Measurements from ENCODE around the gene PLXDC2. TPM values are rescaled to one million over a fixed set of nuclear protein-coding genes. Genes with fewer than 3 reads are reported as not detected.

PLXDC2 gene
- total RNA-seq, 1 donor from 2014 or later = not detected

- Mint-ChIP-seq H3K27me3 (no peaks in the 10 kb centered on the region), H3K4me1 (no peaks in the 10 kb centered on the region), H3K4me3 (no peak overlapping the region), H3K27ac (no peak overlapping the region), H3K36me3 (ENCODE audit: low read depth) (no peaks in the 10 kb centered on the region), H3K9me3 (no peaks in the 10 kb centered on the region)
- intact Hi-C loops (cut with micrococcal nuclease) = no loop called here
- DNase-seq = no peak
Observed at GRCh38 chr10:19795684-19796083, 20.5 kb upstream of the PLXDC2 start.

GRCh38 chr10:19800161-19800560, 16.1 kb upstream of the PLXDC2 start:
- Mint-ChIP-seq H3K4me3 (no peak overlapping the region), H3K27me3 (no peaks in the 10 kb centered on the region), H3K36me3 (ENCODE audit: low read depth) (no peaks in the 10 kb centered on the region), H3K9me3 (no peaks in the 10 kb centered on the region), H3K27ac (no peak overlapping the region), H3K4me1 (no peaks in the 10 kb centered on the region)
- intact Hi-C loops (cut with micrococcal nuclease) = no loop called here
- no peak for DNase-seq

- Mint-ChIP-seq H3K36me3 (ENCODE audit: low read depth) (no peaks in the 10 kb centered on the region), H3K27ac (no peak overlapping the region), H3K9me3 (no peaks in the 10 kb centered on the region), H3K4me3 (no peak overlapping the region), H3K27me3 (no peaks in the 10 kb centered on the region), H3K4me1 (no peaks in the 10 kb centered on the region)
- intact Hi-C loops (cut with micrococcal nuclease) = no loop called here
- DNase-seq = no peak
Observed at GRCh38 chr10:19801369-19801768, 14.9 kb upstream of the PLXDC2 start.

- Mint-ChIP-seq H3K36me3 (ENCODE audit: low read depth) (no peaks in the 10 kb centered on the region), H3K27ac (no peak overlapping the region), H3K9me3 (no peaks in the 10 kb centered on the region), H3K4me3 (no peak overlapping the region), H3K4me1 (no peaks in the 10 kb centered on the region), H3K27me3 (no peaks in the 10 kb centered on the region)
- intact Hi-C loops (cut with micrococcal nuclease) = no loop called here
- DNase-seq = no peak
Observed at GRCh38 chr10:19803676-19804075, 12.6 kb upstream of the PLXDC2 start.

DNA sequence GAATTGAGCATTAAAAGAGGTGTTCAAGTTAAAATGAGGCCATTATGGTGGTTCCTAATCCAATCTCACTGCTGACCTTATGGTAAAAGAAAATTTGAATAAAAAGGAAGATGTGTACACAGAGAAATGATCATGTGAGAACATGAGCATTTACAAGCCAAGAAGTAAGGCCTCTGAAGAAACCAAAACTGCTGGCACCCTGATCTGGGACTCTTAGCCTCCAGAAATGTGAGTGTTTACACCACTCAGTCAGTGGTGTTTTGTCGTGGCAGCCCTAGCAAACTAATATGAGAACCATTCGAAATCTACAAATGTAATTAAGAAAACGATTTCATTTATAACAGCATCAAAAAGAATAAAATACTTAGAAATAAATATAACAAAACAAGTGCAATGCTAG, 6.8 kb upstream of the PLXDC2 start:
- no peaks in the 10 kb centered on the region for H3K9me3 Mint-ChIP-seq
- intact Hi-C loops (cut with micrococcal nuclease) = no loop called here
- peaks cover 13% of the 10 kb centered on the region for H3K27me3 Mint-ChIP-seq
- no peaks in the 10 kb centered on the region for H3K36me3 Mint-ChIP-seq (ENCODE audit: low read depth)
- no peak overlapping the region for H3K27ac Mint-ChIP-seq
- H3K4me1 Mint-ChIP-seq = no peaks in the 10 kb centered on the region
- DNase-seq = no peak
- no peak overlapping the region for H3K4me3 Mint-ChIP-seq

DNA sequence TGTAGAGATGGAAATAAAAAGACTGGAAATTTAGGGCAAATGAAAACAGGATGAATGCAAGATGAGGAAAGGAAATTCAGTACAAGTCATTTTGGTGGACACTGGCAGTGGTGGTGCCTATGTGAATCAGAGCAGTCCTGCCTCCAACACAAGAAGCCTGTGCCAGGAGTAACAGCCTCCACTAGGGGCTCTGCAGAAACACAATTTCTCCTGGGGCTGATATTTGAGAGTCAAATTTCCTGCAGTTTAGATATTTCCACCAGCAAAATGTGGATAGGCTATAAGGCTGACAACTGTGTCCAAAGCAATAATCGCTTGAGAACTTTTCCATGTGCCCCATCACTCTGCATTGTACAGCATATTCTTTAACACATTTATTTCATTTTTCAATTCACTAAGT, 4.7 kb upstream of the PLXDC2 start:
- Mint-ChIP-seq H3K9me3 (no peaks in the 10 kb centered on the region), H3K36me3 (ENCODE audit: low read depth) (no peaks in the 10 kb centered on the region), H3K27ac (no peak overlapping the region), H3K4me1 (no peaks in the 10 kb centered on the region), H3K4me3 (no peak overlapping the region), H3K27me3 (peaks cover 23% of the 10 kb centered on the region)
- intact Hi-C loops (cut with micrococcal nuclease) = no loop called here
- no peak for DNase-seq

- no peaks in the 10 kb centered on the region for H3K9me3 Mint-ChIP-seq
- intact Hi-C loops (cut with micrococcal nuclease) = no loop called here
- H3K27ac Mint-ChIP-seq = no peak overlapping the region
- DNase-seq = no peak
- peaks cover 38% of the 10 kb centered on the region for H3K27me3 Mint-ChIP-seq
- H3K4me3 Mint-ChIP-seq = no peak overlapping the region
- H3K36me3 Mint-ChIP-seq (ENCODE audit: low read depth) = no peaks in the 10 kb centered on the region
- no peaks in the 10 kb centered on the region for H3K4me1 Mint-ChIP-seq
Observed at GRCh38 chr10:19812976-19813375, 3.3 kb upstream of the PLXDC2 start.

DNA sequence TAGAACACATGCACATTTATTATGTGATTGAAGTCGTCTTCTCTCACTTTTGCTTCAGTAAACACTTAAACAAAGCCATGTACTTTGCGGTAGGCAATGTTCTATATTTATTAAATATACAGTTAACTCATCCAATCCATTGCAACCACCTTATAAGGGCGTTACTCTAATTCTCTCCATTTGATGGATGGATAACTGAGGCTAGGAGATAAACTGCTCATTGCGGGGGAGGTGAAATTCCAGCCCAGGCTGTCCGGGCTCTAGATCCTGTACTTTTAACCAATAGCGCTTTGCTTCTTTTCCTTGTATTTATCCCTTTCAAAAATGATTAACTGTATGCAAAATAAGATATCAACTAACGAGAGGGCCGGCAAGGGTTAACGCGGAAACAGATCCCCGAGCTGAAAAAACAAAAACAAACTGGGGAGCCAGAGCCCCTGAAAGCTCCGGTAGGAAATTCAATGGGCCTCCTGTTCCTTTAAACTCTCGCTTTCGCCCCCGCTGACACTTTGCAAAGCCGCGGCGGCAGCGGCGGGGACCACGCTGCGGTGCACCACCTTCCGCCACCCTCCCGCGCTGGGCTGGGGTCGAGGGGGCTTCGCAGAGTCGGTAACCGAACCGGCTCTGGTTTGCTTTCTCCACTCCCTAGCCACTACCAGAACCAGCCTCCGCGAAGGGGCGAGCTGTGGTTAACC, 1.0 kb upstream of the PLXDC2 start:
- peaks cover 44% of the 10 kb centered on the region for H3K27me3 Mint-ChIP-seq

GRCh38 chr10:19815731-19816410, 361 bp upstream of the PLXDC2 start:
- no peak overlapping the region for H3K27ac Mint-ChIP-seq
- H3K4me1 Mint-ChIP-seq = no peaks in the 10 kb centered on the region
- intact Hi-C loops (cut with micrococcal nuclease) = no loop called here
- H3K36me3 Mint-ChIP-seq (ENCODE audit: low read depth) = no peaks in the 10 kb centered on the region
- peaks cover 44% of the 10 kb centered on the region for H3K27me3 Mint-ChIP-seq
- no peak overlapping the region for H3K4me3 Mint-ChIP-seq
- DNase-seq = no peak
- no peaks in the 10 kb centered on the region for H3K9me3 Mint-ChIP-seq

More for the DNA sequence above, 1.0 kb upstream of the PLXDC2 start:
- H3K36me3 Mint-ChIP-seq (ENCODE audit: low read depth) = no peaks in the 10 kb centered on the region
- H3K27ac Mint-ChIP-seq = no peak overlapping the region
- intact Hi-C loops (cut with micrococcal nuclease) = no loop called here
- no peaks in the 10 kb centered on the region for H3K9me3 Mint-ChIP-seq
- H3K4me3 Mint-ChIP-seq = no peak overlapping the region
- no peak for DNase-seq
- no peaks in the 10 kb centered on the region for H3K4me1 Mint-ChIP-seq

- H3K27me3 Mint-ChIP-seq = peaks cover 44% of the 10 kb centered on the region
Observed at GRCh38 chr10:19817231-19817933, 1.1 kb downstream of the PLXDC2 start.

GRCh38 chr10:19818876-19819275, 2.6 kb downstream of the PLXDC2 start:
- intact Hi-C loops (cut with micrococcal nuclease) = no loop called here

More at GRCh38 chr10:19817231-19817933, 1.1 kb downstream of the PLXDC2 start:
- intact Hi-C loops (cut with micrococcal nuclease) = no loop called here
- H3K4me1 Mint-ChIP-seq = no peaks in the 10 kb centered on the region
- DNase-seq = no peak
- no peaks in the 10 kb centered on the region for H3K36me3 Mint-ChIP-seq (ENCODE audit: low read depth)
- peak overlapping the region; percentile 26 for H3K4me3 Mint-ChIP-seq
- no peak overlapping the region for H3K27ac Mint-ChIP-seq
- H3K9me3 Mint-ChIP-seq = no peaks in the 10 kb centered on the region

DNA sequence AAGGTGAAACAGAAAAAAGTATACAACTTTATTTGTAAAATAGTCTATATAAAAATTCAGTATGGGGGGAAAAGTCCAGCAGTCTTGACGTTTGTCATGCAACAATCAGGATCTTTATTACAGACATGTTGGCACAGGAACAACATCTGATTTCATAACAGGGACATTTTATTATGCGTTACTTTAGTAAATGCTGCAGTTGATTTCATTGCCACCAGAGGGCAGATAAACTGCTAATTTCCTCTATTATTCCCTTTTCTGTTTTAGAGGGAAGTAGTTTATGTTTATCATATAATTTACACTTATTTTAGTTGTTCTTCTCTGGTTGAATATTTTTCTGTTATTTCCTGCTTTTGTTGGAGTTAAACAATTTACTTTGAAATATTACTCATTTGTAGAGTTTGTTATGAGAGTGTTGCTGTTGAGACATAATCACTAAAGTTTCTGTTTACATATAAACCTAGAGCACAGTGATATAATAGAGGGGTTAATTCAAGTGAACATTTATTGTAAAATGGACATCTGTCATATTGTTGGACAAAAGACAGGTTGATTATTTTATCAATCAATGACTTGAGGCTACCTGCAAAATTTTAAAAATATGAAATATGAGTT, 3.3 kb downstream of the PLXDC2 start:
- H3K27me3 Mint-ChIP-seq = peaks cover 31% of the 10 kb centered on the region
- intact Hi-C loops (cut with micrococcal nuclease) = no loop called here
- no peaks in the 10 kb centered on the region for H3K9me3 Mint-ChIP-seq
- no peaks in the 10 kb centered on the region for H3K36me3 Mint-ChIP-seq (ENCODE audit: low read depth)
- no peak overlapping the region for H3K4me3 Mint-ChIP-seq
- no peak for DNase-seq
- H3K27ac Mint-ChIP-seq = no peak overlapping the region
- no peaks in the 10 kb centered on the region for H3K4me1 Mint-ChIP-seq

More at GRCh38 chr10:19818876-19819275, 2.6 kb downstream of the PLXDC2 start:
- H3K27me3 Mint-ChIP-seq = peaks cover 37% of the 10 kb centered on the region
- H3K4me1 Mint-ChIP-seq = no peaks in the 10 kb centered on the region
- no peak overlapping the region for H3K27ac Mint-ChIP-seq
- H3K4me3 Mint-ChIP-seq = no peak overlapping the region
- H3K9me3 Mint-ChIP-seq = no peaks in the 10 kb centered on the region
- no peak for DNase-seq
- H3K36me3 Mint-ChIP-seq (ENCODE audit: low read depth) = no peaks in the 10 kb centered on the region

- intact Hi-C loops (cut with micrococcal nuclease) = no loop called here
- Mint-ChIP-seq H3K4me1 (no peaks in the 10 kb centered on the region), H3K9me3 (no peaks in the 10 kb centered on the region), H3K4me3 (no peak overlapping the region), H3K27ac (no peak overlapping the region), H3K36me3 (ENCODE audit: low read depth) (no peaks in the 10 kb centered on the region), H3K27me3 (no peaks in the 10 kb centered on the region)
- DNase-seq = no peak
Observed at GRCh38 chr10:19824381-19825342, 8.4 kb downstream of the PLXDC2 start.

Measured in activated CD4-positive, alpha-beta T cell treated with anti-CD3 and anti-CD28 coated beads, Interleukin-2, amount 10 ng/mL, durations not matched to agents 24 days and 14 days (primary cell).